Femur (tissue), 1 donor: ENCODE results near the gene GON4L.
"Not testable (repeated sequence)": the region's sequence is repeated elsewhere in the genome, so short reads cannot be mapped to it uniquely, and the experiment has no call there.

Experiments used
- DNase-seq: peaks from one replicate; pipeline ENCODE4 v3.0.0-alpha.2; 2017

The GON4L gene

DNA sequence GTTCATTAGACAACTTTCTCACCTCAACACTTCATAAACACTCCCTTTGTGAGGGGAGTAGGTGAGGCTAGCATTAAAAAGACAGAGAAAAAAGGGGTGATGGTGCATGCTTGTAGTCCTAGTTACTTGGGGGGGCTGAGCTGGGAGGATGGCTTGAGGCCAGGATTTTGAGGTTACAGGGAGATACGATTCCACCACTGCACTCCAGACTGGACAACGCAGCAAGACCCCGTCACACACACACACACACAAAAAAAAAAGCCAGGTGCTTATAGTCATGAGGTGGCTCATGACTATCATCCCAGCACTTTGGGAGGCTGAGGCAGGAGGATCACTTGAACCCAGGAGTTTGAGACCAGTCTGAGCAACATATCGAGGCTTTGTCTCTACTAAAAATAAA lies 29.6 kb downstream of the GON4L start:
- no peak for DNase-seq

DNA sequence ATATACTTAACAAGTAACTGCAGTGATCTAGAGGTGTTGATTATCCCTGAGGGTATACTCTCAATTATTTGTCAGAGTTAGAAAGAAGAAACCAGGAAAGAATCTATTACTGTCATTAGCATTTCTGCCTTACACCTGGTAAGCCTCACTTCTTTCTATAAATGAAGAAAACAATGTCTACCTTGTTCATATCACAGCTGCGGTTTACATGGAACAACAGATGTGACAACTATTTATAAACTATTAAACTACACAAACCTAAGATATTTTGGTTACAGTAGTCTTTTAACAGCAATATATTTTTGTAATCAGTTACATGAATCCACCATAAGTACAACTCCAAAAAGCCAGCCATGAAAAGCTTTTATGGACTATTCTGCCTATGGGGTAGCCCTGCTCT lies 40.7 kb downstream of the GON4L start:
- DNase-seq: no peak

DNA sequence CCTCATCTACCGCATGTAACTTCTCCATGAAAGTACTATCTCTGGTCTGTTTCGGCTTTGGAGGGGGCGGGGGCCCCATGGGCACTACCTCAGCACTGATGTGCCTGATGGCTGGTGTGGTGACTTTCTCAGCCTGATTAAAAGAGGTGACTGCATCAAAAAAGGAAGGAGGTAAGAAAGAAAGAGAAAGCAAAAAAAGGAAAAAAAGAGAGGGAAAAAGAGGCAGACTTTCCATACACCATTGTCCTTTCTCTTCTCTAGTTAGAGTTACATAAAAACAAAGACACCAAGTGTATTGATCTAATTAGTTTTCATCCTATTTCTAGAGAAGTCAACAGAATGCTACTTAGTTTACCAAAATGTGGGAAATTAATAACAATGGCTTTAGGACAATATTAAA lies 43.3 kb downstream of the GON4L start:
- DNase-seq: no peak

DNA sequence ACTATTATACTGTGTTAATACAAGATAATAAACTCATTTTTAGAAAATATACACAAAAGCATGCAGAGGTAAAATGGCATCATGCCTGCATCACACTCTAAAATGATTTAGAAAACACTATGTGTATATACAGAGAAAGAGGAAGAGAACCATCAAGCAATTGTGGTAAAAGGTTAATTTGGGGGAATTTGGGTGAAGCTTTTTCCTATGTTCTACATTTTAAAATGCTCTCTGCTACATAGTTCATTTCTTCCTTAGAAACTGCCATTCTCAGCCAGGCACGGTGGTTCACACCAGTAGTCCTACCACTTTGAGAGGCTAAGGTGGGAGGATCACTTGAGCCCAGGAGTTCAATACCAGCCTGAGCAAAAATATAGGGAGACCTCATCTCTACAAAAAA lies 44.1 kb downstream of the GON4L start:
- DNase-seq: no peak

DNA sequence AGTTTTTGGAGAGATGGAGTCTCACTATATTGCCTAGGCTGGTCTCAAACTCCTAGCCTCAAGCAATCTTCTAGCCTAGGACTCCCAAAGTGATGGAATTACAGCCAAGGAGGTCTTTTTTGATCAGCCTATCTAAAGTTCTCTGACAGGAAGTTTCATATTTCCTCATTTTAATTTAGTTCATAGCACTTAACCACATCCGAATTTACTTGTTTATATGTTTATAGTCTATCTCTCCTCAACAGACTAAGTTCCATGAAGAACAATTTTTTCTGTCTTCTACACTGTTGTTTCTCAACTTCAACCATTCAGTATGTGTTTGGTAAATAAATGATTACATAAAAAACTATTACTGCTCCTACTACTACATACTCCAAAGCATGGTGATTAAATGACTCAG lies 47.9 kb downstream of the GON4L start:
- DNase-seq: no peak

DNA sequence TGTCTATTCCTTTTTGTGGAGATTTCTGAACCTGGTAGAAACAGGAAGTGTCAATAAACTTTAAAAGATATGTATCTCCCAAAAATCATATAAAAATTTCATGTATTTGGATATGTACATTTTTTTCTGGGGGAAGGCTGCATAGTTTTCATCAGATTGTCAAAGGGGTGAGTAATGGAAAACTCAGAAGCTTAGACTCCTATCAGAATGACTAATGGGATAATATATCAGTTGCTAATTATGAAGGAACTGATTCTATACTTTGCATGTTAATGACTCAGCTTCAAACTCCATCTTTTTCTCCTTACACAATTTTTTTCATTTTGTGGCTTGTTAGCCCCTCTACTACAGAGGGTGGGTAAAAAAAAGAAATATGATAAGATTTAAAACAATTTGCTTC lies 55.9 kb downstream of the GON4L start:
- no peak for DNase-seq

DNA sequence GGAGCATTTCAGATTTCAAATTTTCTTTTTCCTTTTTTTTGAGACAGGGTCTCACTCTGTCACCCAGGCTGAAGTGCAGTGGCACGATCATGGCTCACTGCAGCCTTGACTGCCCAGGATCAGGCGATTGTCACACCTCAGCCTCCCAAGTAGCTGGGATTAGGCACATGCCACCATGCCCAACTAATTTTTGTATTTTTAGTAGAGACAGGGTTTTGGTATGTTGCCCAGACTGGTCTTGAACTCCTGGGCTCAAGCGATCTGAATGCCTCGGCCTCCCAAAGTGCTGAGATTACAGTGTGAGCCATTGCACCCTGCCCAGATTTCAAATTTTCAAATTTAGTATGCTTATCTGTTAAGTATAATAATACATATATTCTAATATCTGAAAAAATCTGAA lies 61.4 kb downstream of the GON4L start:
- not testable (repeated sequence) for DNase-seq

DNA sequence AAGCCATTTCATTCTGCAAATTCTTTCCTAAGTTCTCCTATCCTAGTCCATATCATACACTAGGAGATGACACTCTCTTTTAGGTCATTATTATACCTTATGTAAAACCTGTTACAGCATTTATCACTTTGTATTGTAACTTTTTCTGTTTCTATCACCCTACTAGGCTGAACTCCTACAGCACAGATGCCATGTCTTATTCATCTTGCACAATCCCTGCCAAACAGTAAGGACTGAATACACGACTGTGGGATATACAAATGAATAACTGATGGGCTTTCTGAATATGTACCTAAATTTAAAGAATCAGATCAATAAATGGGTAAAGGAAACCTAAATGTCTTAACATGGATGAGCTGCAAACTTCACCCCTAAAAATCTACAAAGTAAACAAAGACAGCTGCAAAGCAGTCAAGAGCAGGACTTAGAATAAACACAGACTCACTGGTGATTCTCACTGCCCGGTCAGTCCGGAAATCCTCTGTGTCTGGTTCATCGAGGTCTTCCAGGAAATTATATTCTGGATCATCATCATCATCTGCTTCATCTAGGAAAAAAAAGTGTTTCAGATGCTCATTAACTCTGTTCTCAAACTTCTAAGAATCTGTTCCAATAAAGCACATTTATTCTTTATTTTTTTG lies 62.3 kb downstream of the GON4L start:
- no peak for DNase-seq

DNA sequence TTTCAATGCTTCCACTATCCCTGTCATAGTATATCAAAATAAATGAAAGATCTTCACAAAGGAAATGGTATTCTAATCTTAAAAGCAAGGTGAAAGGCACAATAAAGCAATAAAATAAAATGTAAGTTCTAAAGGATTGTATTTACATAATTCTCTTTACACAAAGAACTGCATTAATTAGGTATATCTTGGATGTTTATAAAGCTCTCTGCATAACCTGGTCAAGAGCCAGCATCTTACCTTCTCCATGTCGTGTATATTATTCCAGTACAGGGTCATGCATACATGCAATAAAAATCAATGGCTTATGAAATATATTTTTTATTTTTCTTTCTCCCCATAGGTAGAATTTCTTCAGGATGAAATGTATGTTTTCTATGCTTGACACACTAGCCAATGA lies 63.8 kb downstream of the GON4L start:
- no peak for DNase-seq

DNA sequence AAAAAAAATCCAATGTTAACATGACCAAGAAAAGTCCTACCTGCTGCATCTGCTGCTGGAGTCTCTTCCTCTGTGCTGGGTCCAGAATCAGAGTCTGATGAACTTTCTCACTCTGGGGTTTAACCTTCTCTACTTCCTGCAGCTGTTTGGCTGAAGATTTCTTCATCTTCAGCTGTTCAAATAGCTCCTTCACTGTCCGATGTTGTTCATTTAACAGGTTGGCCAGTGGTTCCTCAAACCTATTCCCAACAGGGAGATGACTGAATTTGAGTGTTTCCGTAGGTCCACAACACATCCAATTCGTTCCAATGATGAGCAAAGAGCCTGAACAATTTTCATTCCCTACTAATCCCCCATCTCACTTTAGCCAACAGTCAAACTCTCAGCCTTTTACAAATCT lies 79.4 kb downstream of the GON4L start:
- DNase-seq: peak; percentile 25

DNA sequence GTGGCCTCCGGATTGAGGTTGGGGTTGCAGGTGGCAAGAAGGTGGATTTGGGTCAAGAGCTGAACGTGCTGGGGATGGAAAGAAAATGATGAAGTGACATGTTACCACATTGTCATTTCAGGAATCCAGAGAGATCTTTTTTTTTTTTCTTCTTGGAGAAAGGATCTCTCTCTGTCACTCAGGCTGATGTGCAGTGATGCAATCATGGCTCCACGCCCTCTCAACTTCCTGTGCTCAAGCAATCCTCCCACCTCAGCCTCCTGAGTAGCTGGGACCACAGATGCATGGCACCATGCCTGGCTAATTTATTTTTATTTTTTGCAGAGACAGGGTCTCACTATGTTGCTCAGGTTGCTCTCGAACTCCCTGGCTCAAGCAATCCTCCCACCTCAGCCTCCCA lies 80.6 kb downstream of the GON4L start:
- DNase-seq: peak; percentile 30

DNA sequence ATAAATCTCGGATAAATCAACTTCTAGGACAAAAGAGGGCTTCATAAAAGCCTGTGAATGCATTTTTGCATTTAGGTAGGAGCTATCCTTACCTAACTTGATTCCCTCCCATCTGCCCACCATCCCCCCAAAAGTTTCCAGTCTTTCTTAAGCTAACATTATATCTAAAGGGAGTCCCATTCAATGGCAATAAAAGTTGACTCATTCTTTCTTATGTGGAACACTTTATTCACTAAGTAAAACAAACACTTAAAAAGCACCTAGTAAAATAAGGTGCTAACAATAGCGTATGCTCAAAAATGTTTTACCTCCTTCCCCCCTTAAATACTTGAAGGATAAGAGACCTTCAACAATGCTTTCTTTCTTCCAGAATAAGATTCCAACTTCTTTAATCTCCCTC lies 83.8 kb downstream of the GON4L start:
- no peak for DNase-seq

DNA sequence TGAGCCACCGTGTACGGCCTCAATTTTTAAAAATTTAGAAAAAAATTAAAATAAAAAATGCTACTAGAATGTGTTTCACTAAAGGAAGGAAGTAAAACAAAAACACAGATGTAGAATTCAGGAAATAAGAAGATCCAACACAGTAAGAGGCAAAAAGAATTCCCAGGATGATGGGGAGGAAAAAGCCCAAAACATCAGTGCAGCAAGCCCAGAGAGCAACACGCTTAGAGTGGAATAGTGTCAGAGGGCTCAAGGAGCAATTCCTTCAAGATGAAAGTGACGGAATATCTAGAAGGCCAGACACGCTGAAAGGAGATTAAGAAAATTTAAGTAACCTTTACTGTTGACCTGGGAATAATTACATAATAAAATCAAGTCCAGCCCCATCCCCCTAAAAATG lies 87.8 kb downstream of the GON4L start:
- no peak for DNase-seq

DNA sequence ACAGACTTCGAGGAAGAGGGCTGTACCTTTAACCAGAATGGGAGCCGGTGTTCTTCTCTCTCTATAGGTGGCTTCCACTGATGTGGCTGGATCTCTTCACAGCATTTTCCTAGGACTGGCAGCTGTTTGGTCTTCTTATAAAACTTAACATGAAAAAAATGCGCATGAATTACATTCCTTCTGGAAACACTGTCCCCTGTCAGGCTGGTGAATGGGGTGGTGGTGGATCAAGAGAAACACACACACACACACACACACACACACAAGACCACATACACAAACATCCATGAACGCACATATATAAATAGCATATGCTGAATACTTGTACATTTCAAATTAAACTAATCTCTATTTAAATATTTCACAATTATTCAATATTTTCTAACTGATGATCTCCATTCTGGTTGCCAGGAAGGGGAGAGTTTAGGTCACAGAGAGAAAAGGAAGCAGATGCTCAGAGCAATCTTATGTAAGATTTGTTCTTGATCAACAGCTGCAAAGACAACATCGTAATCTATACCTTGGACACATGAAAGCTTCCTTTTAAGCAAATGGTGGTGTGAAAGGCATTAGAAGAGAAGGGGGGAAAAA lies 89.5 kb downstream of the GON4L start:
- DNase-seq: not testable (repeated sequence)

DNA sequence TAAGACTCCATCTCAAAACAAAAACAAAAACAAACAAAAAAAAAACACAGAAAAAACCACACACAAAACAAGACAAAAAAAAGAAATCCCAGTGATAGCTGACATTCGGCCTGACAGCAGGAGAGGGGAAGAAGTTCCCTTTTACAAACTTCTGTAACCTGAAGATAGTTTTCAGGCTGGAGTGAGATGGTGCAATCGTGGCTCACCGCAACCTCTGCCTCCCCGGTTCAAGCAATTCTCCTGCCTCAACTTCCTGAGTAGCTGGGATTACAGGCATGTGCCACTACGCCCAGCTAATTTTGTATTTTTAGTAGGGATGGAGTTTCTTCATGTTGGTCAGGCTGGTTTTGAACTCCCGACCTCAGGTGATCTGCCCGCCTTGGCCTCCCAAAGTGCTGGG lies 93.0 kb downstream of the GON4L start:
- DNase-seq: peak; percentile 29

DNA sequence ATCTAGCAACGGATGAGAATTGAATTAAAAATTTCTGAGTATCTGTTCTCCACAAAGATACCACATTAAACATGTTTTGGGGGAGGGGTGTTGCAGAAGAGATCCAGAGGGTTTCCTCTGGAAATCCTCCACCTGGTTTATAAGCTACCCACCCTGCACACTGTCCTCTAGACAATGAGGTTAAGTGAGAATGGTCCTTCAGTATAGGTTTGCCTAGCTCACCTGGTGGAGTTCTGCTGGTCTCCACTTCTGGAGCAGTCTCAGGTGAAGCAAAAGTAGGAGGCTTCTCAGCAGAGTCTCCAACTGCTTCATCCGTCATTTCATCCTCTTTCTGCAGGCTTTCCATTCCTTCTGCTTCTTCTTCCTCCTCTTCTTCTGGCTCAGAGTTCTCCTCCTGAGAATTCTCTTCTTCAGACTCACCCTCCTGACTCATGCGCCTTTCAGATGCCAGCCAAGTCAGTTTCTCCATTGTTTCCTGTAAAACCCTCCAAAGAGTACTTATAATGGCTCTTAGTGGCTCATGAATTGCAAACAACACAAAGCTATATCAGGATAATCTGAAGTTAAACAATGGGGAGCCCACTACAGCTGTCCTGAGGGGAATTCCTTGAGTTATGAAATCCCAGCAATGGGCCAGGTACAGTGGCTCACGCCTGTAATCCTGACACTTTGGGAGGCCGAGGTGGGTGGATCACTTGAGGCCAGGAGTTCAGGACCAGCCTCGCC lies 93.8 kb downstream of the GON4L start:
- DNase-seq: not testable (repeated sequence)

DNA sequence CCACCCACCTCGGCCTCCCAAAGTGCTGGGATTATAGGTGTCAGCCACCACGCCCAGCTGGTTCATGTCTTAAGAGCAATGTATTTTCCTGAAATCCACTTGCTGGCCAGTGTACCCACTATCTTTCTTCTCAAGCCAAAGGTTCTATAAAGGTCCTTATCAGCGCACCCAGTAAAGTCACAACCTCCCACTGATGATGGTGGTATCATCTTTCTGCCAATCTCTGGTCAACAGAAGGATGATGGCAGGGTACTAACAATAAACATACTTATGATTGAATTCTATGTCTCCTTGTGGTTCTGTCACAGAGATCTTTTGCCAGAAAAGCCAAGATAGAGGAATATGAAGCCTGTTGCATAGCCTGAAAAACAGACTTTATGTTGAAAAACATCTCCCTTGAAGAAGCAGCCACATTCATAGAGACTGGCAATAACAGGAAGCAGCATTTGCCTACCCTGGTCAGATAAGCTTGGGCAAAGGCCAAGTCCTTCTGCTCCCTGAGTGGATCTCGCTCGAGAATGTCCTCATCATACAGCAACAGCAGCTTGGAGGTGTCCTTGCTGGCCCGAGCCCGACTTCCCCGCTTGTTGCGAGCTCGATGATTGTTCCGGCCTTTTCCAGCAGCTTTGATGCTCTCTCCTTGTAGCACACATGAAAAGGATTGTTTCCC lies 95.1 kb downstream of the GON4L start:
- no peak for DNase-seq

DNA sequence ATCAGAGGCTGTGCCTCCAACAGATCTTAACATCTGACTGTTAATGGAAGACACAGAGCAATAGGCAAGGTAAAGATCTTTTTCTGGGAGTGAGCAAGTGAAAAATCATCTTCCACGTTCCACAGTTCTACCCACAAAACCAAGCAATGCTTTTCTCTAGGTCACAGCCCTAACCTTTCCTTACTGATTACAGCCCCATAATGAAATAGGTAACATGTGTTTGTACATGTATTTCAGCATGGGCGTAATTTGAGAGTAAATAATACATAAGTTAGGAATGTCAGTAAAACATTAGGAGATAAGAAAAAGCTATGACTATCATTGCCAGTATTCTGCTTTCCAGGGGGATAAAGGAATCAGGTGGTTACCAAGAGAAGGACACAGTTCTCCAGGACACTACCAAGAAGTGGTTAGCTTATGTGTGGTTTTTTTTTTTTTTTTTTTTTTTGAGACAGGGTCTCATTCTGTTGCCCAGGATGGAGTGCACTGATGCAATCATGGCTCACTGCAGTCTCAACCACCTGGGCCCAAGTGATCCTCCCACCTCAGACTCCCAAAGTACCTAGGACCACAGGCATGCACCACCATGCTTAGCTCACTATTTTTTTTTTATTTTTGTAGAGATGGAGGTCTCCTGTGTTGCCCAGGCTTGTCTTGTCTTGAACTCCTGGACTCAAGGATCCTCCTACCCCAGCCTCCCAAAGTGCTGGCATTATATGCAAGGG lies 96.1 kb downstream of the GON4L start:
- no peak for DNase-seq

DNA sequence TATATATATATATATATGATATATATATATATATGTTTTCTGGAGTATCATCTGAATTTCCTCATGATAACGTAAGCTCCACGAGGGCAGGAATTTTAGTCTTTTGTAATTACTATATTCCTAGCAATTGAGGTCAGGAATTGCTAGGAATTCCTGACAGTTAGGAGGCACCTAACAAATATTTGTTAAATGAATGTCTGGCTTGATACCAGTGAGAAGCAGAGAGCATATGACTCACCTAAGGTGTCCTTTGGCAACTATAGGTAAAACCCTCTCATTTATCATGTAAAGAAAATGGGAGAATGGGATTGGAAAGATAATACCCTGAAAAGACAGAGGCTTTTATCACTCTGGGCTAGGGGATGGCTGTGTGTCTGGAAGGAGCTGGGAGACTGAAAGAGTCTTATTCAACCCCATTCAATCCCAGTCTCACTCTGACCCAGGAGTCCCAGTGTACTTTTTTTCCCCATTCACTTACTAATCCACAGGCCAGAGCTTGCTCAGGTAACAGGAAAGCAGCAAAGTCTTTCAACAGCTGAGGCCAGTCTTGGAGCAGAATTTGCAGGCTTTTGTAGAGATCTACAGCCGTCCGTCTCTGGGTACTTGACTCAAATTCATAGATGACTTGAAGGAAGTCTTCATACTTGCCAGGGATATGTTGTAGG lies 96.9 kb downstream of the GON4L start:
- DNase-seq: no peak

DNA sequence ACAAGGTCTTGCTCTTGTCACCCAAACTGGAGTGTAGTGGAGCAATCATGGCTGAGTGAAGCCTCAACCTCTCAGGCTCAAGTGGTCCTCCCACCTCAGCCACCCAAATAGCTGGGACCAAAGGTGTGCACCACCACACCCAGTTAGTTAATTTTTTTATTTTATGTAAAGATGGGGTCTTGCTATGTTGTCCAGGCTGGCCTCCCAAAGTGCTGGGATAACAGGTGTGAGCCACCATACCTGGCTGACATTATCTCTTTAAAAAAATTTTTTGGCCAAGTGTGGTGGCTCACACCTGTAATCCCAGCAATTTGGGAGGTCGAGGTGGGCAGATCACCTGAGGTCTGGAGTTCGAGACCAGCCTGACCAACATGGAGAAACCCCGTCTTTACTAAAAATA lies 98.0 kb downstream of the GON4L start:
- DNase-seq: not testable (repeated sequence)

DNA sequence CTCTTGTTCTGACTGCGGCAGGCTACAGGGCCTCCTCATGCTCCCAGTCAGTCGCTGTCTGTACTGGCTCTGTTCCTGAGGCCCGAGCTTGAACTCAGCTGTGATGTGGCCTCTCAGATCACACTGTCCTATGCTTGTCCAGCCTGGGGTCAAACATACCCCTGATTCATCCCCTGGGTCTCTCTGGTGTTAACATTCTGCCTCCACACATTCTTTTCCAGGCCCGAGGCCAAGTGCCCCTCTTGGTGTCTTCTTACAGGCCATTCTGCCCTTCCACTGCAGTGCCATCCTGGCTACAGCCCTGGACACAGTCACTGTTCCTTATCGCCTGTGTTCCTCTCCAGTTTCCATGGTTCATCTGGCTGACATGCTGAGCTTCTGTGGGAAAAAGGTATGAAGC lies 108.9 kb downstream of the GON4L start:
- not testable (repeated sequence) for DNase-seq

DNA sequence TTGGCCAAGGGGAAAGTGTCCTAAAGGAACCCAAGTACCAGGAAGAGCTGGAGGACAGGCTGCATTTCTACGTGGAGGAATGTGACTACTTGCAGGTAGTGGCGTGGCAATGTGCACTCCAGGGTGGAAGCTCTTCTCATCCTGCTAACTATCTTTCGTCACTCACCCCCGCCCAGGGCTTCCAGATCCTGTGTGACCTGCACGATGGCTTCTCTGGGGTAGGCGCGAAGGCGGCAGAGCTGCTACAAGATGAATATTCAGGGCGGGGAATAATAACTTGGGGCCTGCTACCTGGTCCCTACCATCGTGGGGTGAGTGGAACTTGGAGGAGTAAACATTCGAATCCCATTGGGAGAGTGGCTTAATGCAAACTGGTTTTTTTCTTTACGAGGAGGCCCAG lies 109.4 kb downstream of the GON4L start:
- not testable (repeated sequence) for DNase-seq
